DLD1 (cell line): ENCODE data around the gene PODN.

Source experiments
- in situ Hi-C: cut with HindIII; loops from 2 replicates; pipeline ENCODE4 v1.10.0; 2017; ENCODE audit warnings: low sequenced_read_pairs

Gene PODN

DNA sequence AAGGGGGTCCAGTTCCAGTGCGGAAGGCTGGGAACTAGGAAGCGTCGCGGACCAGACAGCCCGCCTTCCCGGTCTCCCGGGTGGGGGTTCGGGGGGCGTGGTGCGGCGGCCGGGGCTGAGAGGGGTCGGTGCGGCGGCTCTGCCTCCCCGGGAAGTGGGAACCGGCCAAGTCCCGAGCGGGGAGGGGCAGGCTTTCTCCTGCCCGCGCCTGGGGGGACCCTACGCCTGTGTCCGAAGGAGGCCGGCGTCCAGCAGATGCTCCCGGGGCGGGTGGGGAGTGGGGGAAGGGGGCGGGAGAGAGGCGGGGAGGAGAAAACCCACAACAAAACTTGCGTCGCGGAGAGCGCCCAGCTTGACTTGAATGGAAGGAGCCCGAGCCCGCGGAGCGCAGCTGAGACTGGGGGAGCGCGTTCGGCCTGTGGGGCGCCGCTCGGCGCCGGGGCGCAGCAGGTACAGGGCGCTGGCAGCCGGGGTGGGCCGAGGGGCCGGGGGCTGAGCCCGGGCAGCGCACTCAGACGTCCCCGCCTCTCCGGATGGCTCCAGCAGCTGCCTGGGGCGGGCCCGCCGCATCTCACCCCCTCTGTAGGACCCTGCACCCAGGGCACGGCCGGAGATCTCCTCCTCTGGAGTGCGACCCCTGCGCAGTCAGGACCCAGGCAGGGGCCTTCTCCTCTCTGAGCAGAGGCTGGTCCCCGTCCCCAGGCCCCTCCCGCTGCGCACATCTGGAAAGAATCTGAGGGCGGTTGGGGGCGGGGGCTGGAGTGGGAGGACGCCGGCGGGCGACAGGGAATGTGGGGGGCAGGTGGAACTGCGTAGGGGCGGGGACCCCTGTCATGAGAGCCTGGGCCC lies at the start of gene PODN:
PODN (plus strand) TSS at position 355 of the 849 bp plus-strand sequence. CDS start 7,643 bp downstream, outside the sequence.
- in situ Hi-C loops, result no loop called here

DNA sequence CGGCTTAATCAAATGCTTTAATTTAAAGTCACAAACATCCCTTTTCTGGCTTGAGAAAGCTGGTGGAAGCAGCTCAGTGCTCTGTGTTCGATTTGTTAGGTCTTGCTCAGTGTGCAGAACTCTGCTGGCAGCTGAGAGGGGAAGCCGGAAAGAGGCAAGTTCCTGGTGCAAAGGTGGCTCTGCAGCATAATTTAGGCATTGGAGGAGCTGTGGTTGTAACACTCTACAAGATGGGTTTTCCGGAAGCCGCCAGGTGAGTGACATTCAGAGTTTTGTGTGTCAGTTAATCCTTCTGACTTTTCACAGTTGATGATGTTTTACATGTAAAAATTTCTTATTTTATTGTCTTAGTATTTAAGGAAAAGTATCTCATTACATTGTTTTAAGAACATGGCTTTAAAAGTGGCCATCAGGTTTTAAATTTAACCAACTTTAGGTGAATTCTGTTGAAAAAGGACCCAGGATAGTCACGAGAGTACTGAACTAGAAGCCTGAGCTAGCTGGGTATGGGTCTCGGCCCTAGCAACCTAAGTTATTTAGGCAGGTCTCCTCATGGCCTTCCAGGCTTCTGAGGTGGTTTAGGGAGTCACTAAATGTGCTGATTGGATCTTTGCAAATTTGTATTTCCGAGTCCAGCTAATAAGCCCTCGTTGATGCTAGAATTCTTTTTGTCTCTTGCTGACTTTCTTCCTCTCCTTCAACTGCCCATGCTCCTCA lies 47.1 kb upstream of the PODN start:
- in situ Hi-C loops, result no loop called here

DNA sequence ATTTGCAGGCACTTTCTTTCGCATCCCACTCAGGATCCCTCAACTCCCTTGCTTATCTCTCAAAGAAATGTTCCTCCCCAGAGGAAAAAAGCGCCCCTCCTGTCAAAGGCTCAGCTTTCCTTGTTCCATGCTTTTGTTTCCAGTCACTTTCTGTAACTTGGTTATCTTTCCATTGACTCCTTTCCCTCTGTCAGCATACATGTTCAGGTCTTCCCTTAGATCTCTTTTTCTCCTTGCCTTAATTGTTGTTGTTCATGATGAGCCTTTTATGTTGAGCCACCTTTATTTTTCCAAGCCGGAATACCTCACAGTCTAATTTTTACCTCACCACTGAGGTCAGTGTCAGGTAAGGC lies 46.5 kb upstream of the PODN start:
- in situ Hi-C loops, result no loop called here

DNA sequence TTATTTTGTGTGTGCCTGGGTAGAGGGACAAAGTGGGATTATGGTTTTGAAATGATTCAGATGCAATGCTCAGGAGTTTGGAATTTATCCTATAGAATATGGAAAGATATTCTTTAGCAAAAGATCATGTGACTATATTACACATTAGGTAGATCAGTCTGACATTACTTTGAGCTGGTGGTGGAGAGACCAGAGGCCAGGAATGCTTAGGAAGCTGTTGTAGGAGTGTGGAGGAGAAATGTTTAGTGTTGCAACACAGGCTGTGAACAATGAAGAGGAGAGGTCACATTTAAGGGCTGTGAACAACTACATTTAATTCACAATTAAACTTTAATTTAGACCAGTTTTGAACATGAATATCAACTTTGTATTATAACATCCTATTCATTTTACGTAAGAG lies 45.3 kb upstream of the PODN start:
- in situ Hi-C loops, result no loop called here

GRCh38 chr1:53020588-53020987 lies 41.4 kb upstream of the PODN start:
- in situ Hi-C loops, result no loop called here

DNA sequence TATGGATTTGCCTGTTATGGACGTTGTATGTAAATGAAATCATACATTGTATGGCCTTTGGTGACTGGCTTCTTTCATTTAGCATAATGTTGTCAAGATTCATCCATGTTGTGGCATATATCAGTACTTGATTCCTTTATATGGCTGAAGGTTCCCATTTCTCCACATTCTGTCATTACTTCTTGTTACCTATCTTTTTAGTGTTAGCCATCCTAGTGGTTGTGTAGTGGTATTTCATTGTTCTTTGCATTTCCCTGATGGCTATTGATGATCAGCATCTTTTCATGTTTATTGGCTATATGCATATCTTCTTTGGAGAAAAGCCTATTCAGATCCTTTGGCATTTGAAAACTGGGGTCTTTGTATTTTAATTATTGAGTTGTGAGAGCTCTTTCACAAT lies 39.8 kb upstream of the PODN start:
- in situ Hi-C loops, result no loop called here

DNA sequence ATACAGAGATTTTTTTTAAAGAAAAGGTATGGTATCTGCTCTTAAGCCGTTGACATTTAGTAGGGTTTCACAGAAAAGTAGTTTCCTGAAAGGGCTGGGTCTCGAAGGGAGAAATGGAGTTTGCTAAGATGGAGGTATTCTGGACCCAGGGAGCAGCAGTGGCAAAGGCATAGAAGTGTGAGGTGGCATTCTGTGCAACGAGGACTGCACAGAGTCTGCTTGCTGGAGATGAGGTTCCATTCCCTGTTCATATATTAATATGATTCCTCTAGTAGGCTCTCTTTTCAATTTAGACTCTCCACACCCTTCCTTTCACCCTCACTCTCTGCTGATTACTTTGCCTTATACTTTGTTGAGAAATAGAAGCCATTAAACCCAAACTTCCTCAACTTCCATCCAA lies 38.5 kb upstream of the PODN start:
- in situ Hi-C loops, result no loop called here

DNA sequence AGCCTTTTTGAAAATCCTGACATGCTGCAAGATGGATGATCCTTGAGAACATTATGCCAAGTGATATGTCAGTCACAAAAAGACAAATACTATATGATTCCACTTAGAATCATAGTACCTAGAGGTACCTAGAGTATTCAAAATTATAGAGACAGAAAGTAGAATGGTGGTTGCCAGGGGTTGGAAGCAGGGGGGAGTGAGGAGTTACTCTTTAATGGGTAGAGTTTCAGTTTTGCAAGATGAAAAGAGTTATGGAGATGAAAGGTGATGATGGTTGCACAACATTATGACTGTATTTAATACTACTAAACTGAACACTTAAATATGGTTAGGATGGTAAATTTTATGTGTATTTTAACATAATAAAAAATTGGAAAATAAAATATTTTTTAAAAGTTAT lies 37.9 kb upstream of the PODN start:
- in situ Hi-C loops, result no loop called here

- in situ Hi-C loops, result no loop called here
Observed at GRCh38 chr1:53025034-53025768, 36.8 kb upstream of the PODN start.

DNA sequence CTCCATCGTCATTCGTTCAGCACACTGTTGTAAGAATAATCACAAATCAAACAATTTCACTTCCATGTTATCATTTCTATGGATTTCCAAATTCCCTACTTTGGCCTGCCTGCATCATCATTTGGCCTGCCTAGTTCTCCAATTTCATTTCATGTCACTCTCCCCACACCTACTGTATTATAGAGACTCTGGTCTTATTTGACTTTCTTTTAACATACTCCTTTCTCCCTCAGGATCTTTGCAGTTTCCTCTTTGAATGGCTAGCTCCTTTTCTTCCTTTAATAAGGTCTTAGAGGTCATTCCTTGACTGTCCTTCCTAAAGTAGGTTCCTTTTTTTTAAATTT lies 36.3 kb upstream of the PODN start:
- in situ Hi-C loops, result no loop called here

DNA sequence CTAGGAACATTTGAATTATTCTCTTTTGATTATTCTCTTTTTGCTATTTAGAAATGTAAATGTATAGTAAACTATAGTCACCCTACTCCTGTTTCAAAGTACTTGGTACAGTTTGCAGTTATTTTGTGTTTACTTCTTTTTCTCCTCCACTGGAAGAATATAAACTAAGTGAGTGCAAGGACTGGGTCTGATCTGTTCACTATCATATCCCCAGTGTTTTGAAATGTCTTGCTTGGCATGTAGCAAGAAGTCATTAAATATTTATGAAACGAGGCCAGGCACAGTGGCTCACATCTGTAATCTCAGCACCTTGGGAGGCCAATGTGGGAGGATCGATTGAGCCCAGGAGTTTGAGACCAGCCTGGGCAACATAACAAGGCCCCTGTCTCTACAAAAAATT lies 35.8 kb upstream of the PODN start:
- in situ Hi-C loops, result no loop called here

DNA sequence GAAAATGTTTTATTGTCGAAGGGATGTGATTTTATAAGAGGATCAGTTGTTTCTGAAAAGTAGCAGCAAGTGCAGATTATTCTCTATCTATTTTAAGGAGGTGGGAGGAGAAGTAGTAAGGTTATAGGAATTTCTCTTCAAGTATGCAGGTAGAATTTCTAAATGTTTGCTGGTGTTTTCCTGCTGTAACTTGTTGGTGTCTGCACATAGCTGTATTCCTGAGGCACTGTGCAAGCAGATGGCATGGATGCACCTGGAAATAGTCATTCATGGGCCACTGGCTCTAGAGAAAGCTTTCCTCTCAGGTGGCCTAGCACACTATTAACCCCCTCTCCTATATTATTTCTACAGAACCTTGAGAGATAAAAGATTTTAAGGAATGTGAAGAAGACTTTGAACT lies 30.3 kb upstream of the PODN start:
- in situ Hi-C loops, result no loop called here

GRCh38 chr1:53037159-53037558 lies 24.9 kb upstream of the PODN start:
- in situ Hi-C loops, result no loop called here

DNA sequence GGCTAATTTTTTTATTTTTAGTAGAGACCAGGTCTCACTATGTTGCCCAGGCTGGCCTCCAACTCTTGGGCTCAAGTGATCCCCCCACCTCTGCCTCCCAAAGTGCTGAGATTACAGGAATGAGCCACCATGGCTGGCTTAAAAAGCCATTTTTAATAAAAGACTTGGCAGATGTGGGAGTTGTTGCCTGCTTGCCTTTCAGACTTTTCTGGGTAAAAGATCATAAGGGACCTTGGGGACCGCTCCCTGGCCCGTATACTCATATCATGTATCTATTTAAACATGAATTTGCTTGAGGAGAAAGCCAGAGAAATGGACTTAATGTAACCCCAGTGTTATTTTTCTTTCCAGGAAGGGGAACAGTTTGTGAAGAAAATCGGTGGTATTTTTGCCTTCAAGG lies 23.4 kb upstream of the PODN start:
- in situ Hi-C loops, result no loop called here

DNA sequence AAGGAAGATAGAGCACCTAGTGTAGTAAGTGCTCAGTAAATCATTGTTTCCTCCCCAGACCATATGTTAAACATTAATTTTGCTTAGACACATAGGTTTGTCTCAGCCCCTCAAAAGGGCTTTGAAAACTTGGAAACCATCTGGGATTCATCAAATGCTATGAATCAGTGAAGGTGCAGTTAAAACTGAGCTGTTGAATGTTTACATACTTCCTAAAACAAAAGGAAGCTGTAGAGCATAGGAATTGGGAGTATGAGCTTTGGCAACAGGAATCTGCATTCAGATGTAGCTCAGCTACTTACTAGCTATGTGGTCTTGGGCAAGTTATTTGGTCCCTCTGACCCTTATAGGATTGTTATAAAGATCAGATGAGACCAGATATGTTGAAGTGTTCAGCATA lies 18.7 kb upstream of the PODN start:
- in situ Hi-C loops, result no loop called here

- in situ Hi-C loops, result no loop called here
Observed at GRCh38 chr1:53044926-53045325, 17.1 kb upstream of the PODN start.

DNA sequence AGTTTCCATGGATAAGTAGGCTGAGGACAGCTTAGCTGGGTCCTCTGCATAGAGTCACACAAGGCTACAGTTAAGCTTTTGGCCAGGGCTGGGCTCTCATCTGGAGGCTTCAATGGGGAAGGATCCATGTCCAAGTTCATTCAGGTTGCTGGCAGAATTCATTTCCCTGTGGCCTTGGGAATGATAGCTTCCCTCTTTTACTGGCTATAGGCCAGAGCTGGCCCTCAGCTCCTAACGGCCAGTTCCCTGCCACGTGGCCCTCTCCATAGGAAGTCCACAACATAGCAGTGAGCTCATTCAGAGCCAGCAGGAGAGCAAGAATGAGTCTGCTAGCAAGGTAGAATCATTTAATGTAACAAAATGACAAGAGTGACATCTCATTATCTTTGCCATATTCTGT lies 15.1 kb upstream of the PODN start:
- in situ Hi-C loops, result no loop called here

- in situ Hi-C loops, result no loop called here
Observed at GRCh38 chr1:53047737-53048736, 14.0 kb upstream of the PODN start.

DNA sequence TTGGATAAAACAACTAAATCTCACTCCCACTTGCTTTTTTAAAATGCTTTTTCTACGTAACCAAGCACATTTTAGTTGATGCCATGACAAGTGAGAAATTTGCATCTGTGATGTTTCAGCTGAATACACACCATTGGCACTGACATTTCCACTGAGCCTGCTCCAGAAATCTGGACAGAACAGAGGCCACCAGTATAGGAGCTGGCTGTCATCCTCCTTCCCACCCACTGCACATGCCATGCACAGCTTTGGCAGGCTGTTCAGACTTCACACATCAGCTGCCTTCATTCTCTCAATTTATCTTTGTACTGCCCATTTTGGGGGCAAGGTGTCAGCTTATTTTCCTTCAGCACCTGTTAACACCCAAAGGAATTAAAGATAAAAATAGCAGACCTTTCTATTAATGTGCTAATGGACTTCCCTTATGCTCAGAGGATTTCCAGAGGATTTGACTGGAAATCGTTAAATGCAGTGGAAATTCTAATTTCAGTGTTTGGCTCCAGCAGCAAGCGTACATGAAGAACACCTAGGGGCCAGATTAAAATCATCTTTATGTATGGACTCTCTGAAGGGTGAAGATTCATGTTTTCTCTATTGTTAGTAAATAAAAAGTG lies 12.9 kb upstream of the PODN start:
- in situ Hi-C loops, result no loop called here

DNA sequence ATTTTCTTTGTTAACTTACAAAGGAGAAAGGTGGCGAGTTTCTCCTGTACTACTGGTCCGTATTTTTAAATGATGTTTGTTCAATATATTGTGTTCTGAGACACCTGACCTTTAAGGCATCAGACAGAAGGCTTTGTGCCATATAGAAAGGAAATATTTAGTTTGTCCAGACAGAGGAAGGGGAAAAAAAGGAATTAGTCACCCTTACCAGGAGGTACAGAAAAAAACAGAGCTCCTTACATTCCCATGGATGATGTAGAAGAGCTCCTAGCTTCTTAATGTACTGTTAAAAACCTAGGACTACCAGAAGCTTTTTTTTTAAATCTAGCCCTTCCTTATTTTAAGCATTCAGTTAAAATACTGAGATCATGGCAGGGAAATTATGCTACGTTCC lies 12.4 kb upstream of the PODN start:
- in situ Hi-C loops, result no loop called here
